Limb (tissue), 2 donors: ENCODE data around the gene RPGRIP1L.

Experiments
- DNase-seq, 2 donors: peaks; one replicate each; pipeline ENCODE4 v3.0.0-alpha.2; 2016; ENCODE audit errors: extremely low spot score in 2 of 2

RPGRIP1L gene

DNA sequence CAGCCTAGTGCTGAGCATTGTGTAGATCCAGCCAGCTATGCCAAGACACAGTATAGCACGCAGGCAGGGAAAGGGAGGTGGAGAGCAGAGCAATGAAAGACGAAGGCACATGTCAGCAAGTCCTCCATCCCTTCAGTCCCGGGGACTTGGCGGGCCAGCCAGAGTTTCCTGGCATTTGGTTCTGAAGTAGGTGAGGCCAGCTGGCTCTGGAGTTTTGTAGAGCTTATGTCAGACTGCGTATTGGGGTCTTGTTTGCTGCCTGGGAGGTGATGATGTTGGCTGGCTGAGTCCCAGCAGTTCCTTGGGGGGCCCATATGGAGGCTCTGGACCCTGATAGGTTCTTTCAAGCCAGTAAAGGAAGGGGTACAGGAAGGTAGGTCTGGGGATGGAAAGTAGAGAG is 144.9 kb downstream of the RPGRIP1L start:
- DNase-seq = peak; percentile 39 to 59

DNA sequence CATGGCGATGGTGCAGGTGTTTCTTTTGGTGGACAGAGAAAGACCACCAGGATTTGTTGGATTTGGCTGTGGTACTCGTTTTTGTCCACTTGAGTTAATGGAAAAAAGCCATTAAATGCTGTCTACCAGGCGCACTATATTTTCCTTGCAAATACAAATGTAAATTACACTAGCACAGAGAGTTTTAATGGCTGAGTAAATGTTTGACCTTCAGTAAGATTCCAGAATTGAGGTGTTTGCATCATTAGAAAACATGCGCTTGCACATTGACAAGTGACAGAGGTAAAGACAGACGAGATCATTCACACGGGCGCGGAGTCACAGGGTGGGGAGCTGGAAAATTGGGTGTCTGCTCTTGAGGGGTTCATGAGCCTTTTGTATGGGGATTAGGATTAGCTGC is 147.1 kb downstream of the RPGRIP1L start:
- no peak for DNase-seq

DNA sequence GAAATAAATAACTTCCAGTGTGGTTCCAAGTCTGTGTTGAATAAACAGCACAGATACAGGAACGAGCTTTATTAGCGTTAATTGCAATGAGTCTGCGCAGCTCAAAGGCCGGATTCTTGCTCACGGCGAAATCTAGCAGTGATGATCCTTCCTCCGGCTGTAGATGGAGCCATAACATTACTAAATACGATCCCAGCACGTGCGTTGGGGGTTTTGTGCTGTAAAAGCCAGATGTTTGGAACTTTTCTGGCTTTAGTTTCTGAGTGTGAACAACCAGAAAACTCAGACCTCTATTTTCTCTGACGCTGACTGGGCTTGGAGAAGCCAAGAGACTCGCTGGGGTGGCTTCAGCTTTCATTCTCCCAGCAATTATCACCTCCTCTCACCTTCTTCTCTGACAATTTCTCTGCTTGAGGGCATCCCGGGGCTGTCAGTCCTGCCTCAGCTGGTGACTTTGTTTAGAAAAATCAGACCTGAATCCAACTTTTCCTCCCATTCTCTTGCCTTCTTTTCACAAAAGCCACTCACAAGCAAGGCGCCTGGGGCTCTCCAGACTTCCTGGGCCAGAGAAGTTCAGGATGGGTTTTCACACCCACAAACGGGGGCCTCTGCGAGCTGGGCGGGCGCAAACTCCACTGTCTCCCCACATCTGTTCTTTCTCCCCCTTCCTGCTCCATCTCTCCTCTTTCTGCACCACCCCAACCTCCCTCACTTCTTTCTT is 153.5 kb downstream of the RPGRIP1L start:
- peak; percentile 81 to 94 for DNase-seq
